Stimulated activated CD4-positive, alpha-beta T cell treated with anti-CD3 and anti-CD28 coated beads, Interleukin-1b, Interleukin-23, amount 100 ng/mL, for 48 hours (primary cell): ENCODE results near the gene OGFOD2.

Experiments used
- DNase-seq: peaks from one replicate; pipeline ENCODE4 v3.0.0-alpha.2; 2020

The OGFOD2 gene

DNA sequence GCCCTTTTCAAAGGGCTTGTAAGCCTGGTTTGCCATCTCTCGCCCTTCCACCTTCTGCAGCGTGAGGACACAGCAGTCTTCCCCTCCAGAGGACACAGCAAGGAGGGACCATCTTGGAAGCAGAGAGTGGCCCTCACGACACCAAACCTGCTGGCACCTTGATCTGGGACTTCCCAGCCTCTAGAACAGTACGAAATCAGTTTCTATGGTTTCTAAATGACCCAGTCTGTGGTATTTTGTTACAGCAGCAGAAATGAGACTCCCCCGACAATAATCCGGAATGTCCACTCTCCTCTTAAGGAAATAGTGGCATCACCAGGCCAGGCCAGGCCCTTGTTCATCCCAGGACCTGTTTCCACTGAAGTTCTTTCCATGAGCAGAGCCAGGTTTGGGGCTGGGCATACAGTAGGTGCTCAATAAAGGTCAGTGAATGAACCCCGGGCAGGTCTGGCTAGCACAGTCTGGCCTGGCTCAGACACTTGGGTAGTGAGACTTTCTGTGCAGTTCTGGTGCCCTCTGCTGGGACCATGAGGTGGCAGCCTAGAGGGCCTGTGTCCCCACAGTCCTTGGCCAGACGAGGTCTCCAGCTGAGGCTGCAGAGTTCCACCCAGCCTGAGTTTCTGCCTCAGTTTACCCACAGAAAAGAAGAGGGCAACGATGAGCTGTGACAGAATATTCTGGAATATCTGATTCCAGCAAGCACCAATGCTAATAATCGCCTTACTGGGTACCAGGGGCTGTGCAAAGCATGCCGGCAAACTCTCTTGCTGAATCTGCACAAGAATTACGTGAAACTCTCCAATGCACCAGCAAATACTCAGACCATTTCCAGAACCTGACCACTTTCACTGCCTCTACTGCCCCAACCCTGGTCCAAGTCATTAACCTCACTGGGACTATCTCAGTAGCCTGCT lies 22.8 kb upstream of the OGFOD2 start:
- peak; percentile 69 for DNase-seq

DNA sequence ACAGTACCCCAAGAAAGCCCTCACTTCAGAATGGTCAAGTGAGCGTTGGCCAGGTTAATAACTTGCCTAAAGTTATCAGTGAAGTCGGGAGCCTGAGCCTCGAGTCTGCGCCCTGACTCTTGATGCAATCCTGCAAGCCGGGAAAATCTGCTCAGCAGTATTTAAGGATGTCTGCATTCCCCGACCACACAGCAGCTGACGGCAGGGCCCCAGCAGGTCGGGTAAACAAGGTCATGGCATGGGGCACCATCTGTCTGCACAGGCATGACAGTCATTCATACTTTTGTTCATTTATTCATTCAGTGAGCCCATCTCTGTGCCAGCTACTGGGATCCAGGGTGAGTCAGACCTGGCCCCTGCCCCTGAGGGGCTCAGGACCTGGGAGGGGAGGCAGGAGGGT lies 19.9 kb upstream of the OGFOD2 start:
- DNase-seq, result no peak

DNA sequence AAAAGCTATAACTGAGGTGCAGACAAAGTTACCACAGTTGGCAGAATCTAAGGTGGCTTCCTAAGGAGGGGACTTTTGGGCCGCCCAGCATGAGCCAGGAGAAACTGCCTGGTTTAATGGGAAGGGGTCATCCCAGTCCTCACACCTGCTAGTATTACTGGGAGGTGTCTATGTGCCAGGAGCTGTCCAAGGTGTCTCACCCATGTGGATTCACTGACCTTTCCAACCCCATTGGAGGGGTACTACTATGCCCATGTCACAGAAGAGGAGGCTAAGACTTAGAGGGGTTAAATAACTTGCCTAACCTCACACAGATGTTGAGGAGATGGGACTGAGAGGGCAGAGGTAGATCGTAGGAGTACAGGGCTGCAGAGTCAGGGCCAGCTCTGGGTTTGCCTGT lies 19.0 kb upstream of the OGFOD2 start:
- DNase-seq, result no peak

DNA sequence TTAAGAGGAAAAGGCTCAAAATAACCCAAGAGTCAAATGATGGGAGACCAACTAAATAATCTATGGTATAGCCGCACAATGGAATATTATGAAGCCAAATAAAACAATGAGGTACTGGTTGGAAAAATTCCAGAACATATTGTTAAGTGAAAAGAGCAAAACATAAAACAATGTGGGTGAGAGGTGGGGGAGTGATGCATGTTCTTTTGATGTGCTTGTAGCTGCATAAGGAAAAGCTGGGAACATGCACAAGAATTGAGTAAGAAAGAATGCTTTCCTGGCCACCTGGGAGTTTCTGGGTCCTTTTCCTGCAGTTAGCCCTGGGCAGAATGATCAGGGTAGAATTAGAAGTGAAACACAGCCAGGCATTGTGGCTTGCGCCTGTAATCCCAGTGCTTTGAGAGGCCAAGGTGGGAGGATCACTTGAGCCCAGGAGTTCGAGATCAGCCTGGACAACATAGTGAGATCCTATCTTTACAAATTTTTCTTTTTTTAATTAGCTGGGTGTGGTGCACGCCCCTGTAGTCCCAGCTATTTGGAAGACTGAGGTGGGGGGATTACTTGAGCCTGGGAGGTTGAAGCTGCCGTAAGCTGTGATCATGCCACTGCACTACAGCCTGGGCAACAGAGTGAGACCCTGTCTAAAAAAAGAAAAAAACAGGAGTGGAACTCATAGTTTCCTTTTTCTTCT lies 16.7 kb upstream of the OGFOD2 start:
- no peak for DNase-seq

DNA sequence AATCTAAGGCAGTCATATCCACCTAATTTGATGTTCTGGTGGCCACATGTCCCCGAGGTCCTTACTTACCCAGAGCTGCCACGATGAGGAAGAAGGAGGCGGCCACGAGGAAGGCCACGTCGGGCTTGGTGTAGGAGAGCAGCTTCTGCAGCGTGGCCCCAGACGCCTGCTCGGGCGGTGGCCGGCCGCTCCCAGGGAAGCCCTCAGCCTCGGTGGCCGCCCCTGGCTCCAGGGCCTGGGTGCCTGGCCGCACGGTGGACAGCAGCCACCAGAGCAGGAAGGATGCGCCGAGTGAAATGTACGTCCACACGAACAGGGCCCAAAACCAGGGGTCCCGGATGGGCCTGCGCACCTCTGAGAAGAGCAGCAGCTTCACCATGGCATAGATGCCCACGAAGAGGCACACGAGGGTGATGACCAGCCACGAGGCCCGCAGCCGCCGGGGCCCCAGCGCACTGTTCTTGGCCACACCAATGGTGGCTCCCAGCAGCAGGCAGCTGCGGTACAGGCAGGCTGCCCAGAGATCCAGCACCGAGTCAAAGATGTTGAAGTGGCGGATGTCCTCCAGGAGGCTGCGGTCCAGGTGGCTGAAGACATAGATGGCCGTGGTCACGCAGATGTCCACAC lies 15.4 kb upstream of the OGFOD2 start:
- no peak for DNase-seq

DNA sequence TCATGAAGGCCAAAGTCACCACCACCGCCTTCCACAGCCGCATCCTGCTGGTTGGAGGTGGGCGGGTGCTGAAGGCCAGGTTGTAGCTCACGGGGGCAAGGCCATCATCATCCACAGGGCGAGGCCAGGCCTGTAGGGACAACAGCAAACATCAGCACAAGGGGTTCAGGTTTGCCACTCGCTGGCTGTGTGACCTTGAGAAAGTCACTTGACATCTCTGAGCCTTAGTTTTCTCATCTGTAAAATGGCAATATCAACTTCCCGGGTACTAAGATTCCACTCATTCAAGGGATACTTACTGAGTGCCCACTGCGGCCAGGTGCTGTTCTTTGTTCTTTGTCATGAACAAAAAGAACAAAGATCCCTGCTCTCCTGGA lies 14.9 kb upstream of the OGFOD2 start:
- no peak for DNase-seq

DNA sequence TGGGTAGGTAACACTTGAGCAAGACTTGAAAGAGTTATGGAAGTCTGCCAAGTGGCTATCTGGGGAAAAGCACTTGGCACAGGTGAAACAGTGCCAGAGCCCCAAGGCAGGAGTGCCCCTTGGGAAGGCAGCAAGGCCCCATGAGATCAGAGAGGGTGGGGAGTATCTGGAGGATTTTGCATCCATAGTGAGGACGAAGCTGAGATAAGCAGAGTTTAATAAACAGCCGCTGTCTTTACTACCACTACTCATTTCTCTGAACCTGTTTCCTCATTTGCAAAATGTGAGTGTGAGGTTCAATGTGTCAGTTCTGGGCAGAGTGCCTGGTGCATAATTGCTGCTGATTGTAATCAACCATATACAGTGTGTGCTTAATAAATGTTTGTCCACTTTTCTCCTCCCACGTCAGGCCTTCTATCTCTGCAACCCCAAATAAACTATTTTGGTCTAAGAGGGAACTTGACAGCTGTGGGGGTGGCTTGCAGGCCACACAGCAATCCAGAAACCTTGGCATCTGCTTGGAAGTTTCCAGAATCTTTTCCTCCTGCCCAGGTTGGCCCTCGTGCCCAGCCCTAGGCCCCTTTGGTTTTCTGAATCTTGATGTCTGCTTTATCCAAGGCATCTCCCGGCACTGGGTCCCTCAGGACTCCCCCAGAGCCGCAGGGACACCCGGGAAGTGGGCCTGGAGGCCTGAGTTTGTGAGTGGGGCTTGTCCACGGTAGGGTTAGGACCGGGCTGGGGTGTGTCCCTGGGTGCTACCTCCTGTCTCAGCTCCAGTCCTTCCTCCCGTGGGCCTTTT lies 13.3 kb upstream of the OGFOD2 start:
- DNase-seq, result no peak

DNA sequence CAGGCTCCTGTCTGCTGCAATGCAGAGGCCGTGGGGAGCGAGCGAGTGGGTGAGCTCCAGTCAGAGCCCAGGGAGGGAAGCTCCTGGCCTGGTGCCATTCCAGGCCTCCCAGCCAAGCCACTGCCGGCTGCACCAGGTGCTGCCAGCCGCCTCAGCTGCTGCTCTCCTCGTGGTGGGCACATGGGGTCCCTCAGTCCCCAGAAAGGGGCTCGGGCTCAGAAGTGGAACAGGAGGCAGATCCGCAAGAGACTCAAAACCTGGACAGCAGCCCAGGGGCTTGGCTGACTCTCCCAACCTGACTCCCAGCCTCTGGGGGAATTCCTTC lies 11.1 kb upstream of the OGFOD2 start:
- no peak for DNase-seq

DNA sequence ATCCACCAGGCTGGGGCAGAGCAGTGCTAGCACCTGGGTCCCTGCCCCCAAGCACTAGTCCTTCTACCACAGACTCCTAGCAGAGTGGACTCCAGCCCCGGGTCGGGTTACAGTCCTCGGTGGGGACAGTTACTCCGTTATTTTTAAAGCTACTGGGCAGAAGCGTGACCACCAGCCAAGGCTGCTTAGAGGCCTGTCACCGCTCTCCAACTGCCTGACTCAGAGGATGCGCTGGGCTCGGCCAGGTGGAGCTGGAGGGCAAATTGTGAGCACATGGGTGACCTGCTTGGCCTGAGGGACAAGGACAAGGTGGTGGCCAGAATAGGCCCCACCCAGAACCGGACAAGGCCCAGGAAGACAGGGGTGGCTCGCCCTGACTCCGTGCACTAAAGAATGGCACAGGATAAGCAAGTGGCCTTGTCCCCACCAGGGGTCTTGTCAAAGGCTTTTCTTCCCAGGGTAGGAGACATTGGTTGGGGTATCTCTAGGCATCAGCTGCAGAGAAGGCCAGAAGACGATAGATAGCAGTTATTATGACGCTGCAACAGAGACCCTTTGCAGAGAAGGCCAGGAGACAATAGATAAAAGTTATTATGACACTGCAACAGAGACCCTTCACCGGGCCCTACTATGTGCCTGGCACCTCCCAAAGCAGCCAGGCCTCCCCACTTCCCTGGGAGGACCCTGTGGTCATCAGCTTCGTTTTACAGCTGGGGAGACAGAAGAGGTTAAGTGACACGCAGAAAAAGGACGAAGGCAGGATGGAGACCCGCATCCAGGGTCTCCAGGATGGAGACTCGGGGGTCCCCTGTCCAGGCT lies 10.4 kb upstream of the OGFOD2 start:
- no peak for DNase-seq

DNA sequence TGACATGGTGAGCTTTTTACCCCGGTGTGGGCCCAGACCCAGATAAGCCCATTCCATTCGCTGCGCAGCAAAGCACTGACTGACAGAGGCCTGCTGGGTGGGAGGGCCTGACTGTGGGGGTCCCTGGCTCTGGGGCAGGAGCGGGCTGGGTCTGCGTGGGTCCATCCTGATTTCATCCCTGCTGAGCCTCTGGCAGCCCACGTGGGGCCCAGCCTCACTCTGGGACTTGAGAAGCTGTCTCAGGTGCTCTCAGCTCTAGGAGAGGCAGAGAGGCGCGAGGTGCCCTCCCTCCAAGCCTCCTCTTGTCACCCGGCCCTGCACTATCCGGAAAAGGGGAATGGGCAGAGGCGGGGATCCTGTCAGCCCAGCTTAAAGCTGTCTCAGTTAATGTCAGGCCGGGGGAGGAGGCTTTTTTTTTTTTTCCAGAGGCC lies 9.7 kb upstream of the OGFOD2 start:
- no peak for DNase-seq

DNA sequence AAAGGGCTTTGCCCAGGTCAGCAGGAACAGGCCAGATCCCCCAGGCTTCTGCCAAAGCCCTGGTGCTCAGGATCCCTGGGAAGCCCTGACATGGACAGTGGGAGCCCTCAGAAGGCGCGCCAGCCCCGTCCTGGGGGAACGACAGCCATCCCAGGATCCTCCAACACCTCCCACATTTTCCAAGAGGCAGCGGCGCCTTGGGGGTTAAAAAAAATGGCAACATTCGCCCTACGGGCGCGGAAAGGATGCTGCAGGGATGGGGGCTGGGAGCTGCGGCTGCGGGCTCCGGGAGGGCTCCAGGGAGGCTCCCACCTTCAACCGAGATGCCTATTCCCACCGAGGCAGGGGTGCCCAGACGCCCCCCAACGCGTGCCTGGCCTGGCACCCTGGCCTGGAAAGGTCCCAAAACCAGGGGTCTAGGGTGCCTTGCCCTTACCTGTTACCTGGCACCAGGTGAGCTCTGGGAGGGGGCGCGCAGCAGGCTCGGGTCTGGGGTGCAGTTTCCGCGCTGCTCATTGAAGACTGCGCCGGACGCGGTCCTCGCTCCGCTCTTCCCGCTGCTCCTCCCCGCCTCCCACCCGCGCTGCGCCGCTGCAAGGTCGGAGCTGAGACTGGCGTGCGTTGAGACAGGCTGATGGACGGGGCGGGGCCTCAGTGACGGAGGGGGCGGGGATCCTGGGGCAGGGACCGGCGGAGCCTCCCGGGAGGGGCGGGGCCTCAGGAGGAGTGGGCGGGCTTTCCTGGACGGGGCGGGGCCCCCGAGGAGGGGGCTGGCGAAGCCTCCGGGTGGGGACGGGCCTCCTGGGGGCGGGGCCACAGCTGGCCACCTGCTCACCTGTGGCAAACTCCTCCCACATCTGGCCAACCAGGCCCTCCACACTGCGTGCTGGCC lies 8.9 kb upstream of the OGFOD2 start, which contains the start of gene ABCB9:
Gene ABCB9 (minus strand): TSS at position 613 of the 892 bp plus-strand sequence. CDS start 6,228 bp downstream, outside the sequence.
- DNase-seq, result peak; percentile 93

DNA sequence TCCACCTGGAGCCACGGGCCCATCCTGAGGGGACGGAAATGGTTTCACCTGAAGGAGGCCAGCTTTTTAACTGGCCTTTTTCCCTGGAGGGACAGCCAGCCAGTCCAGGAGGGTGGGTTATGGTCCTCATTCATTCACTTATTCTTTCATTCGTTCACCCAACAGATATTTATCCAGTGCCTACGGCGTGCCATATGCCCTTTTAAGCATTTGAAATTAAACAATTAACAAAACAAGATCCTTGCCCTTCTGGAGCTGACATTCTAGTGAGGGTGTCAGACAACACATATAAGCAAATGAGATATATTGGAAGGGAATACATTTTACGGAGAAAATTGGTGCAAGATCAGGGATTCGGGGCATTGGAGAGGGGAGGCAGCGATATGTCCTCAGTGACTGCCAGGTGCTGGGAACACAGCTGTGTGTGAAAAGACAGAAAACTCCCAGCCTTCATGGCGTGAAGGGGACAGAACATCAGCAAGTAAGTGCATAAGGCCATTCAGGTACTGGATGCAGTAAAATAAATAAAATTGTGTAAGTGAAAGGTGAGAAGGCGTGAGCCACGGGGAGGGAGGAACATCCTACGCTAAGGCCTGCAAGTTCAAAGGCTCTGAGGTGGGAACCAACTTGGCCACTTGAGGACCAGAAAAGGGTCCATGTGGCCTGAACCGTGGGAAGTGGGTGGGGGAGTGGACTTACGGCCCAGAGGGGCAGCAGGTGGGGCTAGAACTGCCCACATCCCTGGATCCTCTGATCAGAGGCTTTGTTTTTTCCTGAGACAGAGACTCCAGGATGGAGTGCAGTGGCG lies 8.1 kb upstream of the OGFOD2 start:
- no peak for DNase-seq

DNA sequence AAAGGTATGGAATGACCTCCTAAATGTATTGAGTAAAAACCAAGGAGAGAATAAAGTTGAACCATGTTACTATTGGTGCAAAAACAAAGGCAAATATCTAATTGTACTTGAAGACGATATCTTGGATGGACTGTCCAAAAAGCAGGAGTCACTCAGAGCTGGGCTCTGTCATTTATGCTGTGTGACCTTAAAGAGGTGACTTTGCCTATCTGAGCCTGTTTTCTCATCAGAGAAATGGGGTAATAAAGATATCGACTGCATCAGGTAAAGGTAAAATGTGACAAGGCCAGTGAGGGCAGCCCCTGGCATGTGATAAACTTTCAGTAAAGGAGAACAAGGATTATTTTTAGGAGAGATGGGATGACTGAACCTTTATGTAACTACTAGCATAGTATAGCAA lies 6.9 kb upstream of the OGFOD2 start:
- DNase-seq, result no peak

DNA sequence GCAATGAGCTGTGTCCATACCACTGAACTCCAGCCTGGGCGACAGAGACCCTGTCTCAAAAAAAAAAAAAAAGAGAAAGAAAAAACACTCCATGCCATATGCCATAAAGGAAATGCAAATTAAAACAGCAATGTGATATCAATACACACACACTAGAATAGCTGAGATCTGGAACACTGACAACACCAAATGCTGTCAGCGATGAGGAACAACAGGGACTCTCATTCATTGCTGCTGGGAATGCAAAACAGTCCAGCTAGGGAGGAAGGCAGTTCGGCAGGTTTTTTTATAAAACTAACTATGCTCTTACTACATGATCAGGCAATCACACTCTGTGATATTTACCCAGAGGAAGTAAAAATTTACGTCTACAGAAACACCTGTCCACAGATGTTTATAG lies 5.4 kb upstream of the OGFOD2 start:
- DNase-seq, result no peak

DNA sequence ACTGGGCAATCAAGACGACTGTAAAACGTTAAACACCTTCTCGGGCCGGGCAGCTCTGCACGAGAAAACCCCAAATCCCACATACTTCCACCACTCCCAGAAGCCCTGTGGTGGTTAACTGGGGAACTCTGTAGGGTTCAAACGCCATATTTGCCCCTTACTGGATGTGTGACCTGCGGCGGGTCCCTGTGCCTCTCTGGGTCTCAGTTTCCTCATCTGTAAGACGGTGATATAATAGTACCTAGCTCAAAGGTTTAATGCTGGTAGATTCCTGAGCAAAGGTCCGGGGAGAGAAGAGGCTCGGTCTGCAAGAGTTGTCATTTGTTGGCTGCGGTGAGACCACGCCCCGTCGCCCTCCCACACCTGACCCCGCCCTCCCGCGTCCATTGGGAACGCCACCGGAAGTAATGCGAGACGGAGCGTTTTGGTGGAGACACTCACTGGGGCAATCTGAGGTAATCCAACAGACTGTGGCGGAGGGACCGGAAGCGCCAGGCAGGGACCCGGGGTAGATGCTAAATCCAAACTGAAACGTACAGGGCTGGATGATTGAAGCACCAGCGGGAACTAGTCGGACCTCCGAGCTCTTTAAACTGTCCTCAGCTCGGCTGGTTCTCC lies 661 bp upstream of the OGFOD2 start:
- DNase-seq, result peak; percentile 99

DNA sequence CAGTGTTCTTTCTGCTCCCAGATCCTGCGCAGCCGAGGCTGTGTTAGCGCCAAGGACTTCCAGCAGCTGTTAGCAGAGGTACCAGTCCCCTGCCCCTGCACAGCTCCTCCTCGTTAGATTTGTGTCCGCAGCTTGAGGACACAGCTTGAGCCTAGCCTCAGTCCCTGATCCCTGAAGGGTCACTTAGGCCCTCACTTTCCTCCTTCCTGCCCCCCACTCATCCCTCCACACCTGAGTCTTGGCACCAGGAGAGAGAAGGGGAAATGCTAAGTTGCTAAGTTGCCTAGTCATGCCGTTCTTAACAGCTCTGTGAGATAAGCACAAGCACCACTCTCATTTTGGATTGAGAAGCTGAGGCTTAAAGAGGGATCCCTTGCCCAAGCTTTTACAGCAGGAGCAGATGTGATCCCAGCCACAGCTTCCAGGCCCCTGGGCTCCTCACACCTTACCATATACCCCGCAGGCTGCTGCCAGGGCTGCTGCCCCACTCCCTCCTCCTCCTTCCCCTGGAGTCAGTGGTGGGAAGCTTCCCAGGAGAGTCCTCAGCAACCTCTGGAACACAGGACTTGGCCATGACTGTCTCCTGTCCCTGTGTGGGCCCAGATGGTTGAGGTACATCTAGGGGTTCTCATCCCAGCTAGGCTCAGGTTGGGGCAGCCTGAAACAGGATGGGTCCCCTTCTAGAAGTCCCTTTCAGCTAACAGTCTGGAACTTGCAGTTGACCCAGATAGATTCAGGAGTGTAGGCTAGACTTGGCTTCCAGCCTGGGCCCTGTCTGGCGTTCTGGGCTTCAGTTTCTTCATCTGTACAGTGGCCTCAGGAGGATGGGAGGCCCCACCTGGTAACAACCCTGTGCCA lies 975 bp downstream of the OGFOD2 start:
- DNase-seq, result no peak

DNA sequence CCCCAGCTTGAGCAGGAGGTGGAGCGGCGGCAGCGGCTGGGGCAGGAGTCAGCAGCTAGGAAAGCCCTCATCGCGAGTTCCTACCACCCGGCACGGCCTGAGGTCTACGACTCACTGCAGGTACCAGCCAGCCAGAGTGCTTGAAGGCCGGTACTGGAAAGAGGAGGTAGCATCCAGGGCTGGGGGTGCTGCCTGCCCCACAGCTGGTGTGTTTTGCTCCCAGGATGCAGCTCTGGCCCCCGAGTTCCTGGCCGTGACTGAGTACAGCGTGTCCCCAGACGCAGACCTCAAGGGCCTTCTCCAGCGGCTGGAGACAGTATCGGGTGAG lies 1.6 kb downstream of the OGFOD2 start:
- no peak for DNase-seq

DNA sequence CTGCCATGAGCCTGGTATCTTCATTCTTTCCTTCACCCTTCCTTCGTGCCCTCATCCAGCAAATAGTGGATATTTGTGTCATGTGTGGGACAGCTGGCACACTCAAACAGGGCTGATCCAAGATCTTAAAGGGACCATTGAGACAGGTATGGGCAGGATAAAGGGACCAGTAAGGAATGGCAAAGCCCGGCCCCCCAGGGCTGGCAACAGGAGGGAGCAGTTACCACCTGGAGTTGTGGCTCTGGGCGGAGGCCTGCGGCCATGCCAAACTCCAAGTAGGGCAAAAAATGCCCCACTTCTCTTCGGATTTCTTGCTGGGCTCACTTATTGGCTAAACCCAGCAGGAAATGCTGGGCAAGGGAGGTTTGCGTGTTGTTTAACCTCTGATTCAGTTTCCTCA lies 2.1 kb downstream of the OGFOD2 start:
- DNase-seq, result no peak
